Heart left ventricle (tissue), 16 donors: ENCODE results near the gene RPAP3. TPM values are rescaled to one million over a fixed set of nuclear protein-coding genes. Genes with fewer than 3 reads are reported as not detected.

Source experiments
- ATAC-seq, 4 donors: fragments of 200-7000 bp; cut with Tn5 transposase; one replicate each; pipeline ENCODE4 v1.9.1; 2020 to 2022; ENCODE audit warnings: moderate library complexity in 4 of 4, mild to moderate bottlenecking in 3 of 4, moderate number of reproducible peaks in 1 of 4
- DNase-seq, 5 donors: peaks; one replicate each; pipeline ENCODE4 v3.0.0-alpha.2; 2020
- H3K27ac ChIP-seq, 12 donors: fragments of 200-600 bp; sonication (generic) in 4 of 12; one replicate each; pipeline versions ENCODE4 v1.5.0 to v1.8.0; 2016 to 2022; ENCODE audit warnings: mild to moderate bottlenecking in 2 of 12
- H3K27me3 ChIP-seq, 9 donors: fragments of 200-600 bp; sonication (generic) in 2 of 9; one replicate each; pipeline versions ENCODE4 v1.5.1 to v1.8.0; 2016 to 2022; ENCODE audit warnings: mild to moderate bottlenecking in 3 of 9
- H3K36me3 ChIP-seq, 9 donors: fragments of 200-600 bp; sonication (generic) in 2 of 9; one replicate each; pipeline versions ENCODE4 v1.5.0 to v1.8.0; 2018 to 2022; ENCODE audit warnings: mild to moderate bottlenecking in 2 of 9
- H3K4me1 ChIP-seq, 12 donors: fragments of 200-600 bp; sonication (generic) in 4 of 12; one replicate each; pipeline versions ENCODE4 v1.5.0 to v1.8.0; 2016 to 2022; ENCODE audit warnings: mild to moderate bottlenecking in 3 of 12
- H3K4me3 ChIP-seq, 12 donors: fragments of 200-600 bp; sonication (generic) in 4 of 12; one replicate each; pipeline versions ENCODE4 v1.5.0 to v1.8.0; 2017 to 2022; ENCODE audit warnings: mild to moderate bottlenecking in 9 of 12, moderate library complexity in 4 of 12
- H3K9me3 ChIP-seq, 12 donors: fragments of 200-600 bp; sonication (generic) in 4 of 12; one replicate each; pipeline versions ENCODE4 v1.5.0 to v1.8.0; 2016 to 2022; ENCODE audit warnings: mild to moderate bottlenecking in 1 of 12
- POLR2A ChIP-seq, 2 donors: fragments of 450-650 bp; IDR thresholded peaks; one replicate each; pipeline ENCODE4 v1.6.1; 2017; ENCODE audit warnings: antibody characterized with exemption in 2 of 2, mild to moderate bottlenecking in 2 of 2, moderate library complexity in 2 of 2
- WGBS, 4 donors: extraction: QIAGEN DNeasy Blood & Tissue Kit in 2 of 4; methylation state at CpG; one replicate each; pipeline versions ENCODE4 v1.1.5 to v1.1.7; 2013 to 2018; 5-methylcytosine and 5-hydroxymethylcytosine counted together
- intact Hi-C, 10 donors: fragments of 100-400 bp; cut with DNase I; formaldehyde crosslinking; loops; one replicate each; pipeline versions ENCODE4 v1.11.1 to v1.14.2; 2022
- polyA plus RNA-seq, 2 donors: library from polyadenylated mRNA; stranded (reverse); fragments of 200-250 nt; gene quantifications; one replicate each; pipeline ENCODE4 v1.2.3, GENCODE V29; 2013
- total RNA-seq, 9 donors: library from RNA; depleted of rRNA in 2 of 9; stranded (reverse); fragments of >200 nt in 2 of 9; fragmentation: NEBNext Ultra II Directional in 3 of 9; extraction: Animal tissue kit (Norgen Biotek cat#: 25700) in 3 of 9; gene quantifications; one replicate each; pipeline versions ENCODE4 v1.1.0 to v1.2.4, GENCODE V29; 2016 to 2023
- TF ChIP-seq, protein P1 (sequence below), 12 donors: fragments of 200-600 bp; sonication (generic) in 4 of 12; IDR thresholded peaks; one replicate each; pipeline versions ENCODE4 v1.5.0 to v1.8.0; 2018 to 2022; ENCODE audit warnings: antibody characterized with exemption in 12 of 12, mild to moderate bottlenecking in 5 of 12
- donor health status: ischemic (EF 13 %, LVEDD 7.1; RV severe dilation, severe dysfunction).
- donor health status: healthy with polysubstance abuse.
- donor health status: DM: no; HTN: yes; CAD: no.
- donor health status: DM: no; HTN: no; CAD: no.
- donor health status: ischemic (EF 25% LVEDD 6.9; RV normal size, moderate dysfunction).
- donor health status: ischemic (EF 25% LVEDD 5.7; RV mildly dilated, moderate dysfunction).
- donor health status: healthy.
- donor health status: DM: yes; HTN: yes; CAD: no.
- donor health status: ischemic (EF 35%, LVEDD 5.7; RV mildly dilated, moderate dysfunction).
- donor health status: nonischemic (EF 11% LVEDD 7.7; RV severe dilation, severe dysfunction).
- donor health status: DM: yes; HTN: yes; CAD: no.
- donor health status: PGD.
- donor health status: ischemic (EF 29% LVEDD 5.4; RV normal size, mild dysfunction).
- donor health status: nonischemic (EF 23%, LVEDD 6.1; RV moderate dilation, normal function).

Gene RPAP3
- total and polyA plus RNA-seq, 11 donors = 7.2 to 25.2 (median 21.7) TPM

DNA sequence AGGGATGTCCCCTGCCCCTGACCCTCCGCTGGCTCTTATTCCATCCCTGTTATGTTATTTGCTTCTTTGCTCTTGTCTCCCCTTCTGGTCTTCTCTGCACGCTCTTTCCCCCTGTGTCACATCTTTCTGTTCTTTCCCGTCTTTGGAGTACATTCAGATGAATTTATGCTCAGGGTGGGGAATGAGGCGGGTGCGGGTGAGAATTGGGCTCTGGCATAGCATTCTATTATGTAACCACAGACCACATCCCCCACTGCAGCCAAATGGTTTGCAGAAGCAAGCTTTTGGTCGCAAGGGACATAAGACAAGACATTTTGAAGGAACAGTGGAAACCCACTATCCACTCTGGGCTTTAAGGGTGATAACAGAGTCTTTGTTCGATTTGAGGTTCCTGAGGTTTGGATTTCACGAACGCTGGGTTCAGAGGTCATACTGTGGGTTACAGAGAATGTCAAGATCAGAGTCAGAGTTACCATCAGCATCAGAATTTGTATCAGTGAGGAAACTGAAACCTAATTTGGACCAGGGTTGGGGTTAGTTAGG lies 15.7 kb upstream of the RPAP3 start:
- no peak for TF ChIP-seq POLR2A (IDR thresholded peaks at IDR 0.05)
- TF ChIP-seq, protein P1, sequence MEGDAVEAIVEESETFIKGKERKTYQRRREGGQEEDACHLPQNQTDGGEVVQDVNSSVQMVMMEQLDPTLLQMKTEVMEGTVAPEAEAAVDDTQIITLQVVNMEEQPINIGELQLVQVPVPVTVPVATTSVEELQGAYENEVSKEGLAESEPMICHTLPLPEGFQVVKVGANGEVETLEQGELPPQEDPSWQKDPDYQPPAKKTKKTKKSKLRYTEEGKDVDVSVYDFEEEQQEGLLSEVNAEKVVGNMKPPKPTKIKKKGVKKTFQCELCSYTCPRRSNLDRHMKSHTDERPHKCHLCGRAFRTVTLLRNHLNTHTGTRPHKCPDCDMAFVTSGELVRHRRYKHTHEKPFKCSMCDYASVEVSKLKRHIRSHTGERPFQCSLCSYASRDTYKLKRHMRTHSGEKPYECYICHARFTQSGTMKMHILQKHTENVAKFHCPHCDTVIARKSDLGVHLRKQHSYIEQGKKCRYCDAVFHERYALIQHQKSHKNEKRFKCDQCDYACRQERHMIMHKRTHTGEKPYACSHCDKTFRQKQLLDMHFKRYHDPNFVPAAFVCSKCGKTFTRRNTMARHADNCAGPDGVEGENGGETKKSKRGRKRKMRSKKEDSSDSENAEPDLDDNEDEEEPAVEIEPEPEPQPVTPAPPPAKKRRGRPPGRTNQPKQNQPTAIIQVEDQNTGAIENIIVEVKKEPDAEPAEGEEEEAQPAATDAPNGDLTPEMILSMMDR (IDR thresholded peaks at IDR 0.05) = no peak
- no peak for DNase-seq
- H3K9me3 ChIP-seq = no peaks in the 10 kb centered on the region
- H3K27ac ChIP-seq = no peak overlapping the region
- H3K4me3 ChIP-seq = no peak overlapping the region
- 88 to 94% (median 91%) methylated on average over 9 of the region's 9 CpGs for WGBS, 4 donors
- H3K27me3 ChIP-seq = no peaks in the 10 kb centered on the region
- intact Hi-C loops = no loop called here
- H3K4me1 ChIP-seq = peaks cover 0 to 38% (median 24%) of the 10 kb centered on the region in 12 donors
- no peak for ATAC-seq
- H3K36me3 ChIP-seq = peaks cover 0 to 6% (median 0%) of the 10 kb centered on the region in 9 donors

DNA sequence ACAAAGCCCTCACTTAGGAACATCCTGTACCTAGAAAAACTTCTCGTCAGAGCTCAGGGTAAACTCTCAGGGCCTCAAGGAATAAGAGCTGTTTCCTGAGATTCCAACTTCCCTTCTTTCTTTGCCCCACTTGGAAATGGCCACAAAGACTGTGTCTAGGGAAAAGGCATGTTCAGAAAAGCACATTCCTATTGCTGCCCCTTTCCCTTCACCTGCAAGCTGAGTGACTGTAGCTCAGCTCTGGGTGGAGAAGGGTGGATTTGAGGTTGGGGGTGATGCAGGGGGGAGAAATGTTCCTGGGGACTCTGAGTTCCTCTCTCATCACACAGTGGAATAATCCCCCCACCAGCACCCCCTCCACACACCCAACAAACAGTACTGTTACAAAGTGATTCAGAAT lies 12.7 kb upstream of the RPAP3 start:
- WGBS, 4 donors = 46 to 67% (median 60%) methylated on average over 1 of the region's 1 CpG
- Histone ChIP-seq H3K27ac (peak overlapping the region; percentile 80 to 96 (median 94)), H3K36me3 (peaks cover 0 to 6% (median 0%) of the 10 kb centered on the region in 9 donors), H3K9me3 (no peaks in the 10 kb centered on the region), H3K27me3 (no peaks in the 10 kb centered on the region), H3K4me3 (no peak overlapping the region), H3K4me1 (peaks cover 7 to 56% (median 45%) of the 10 kb centered on the region in 12 donors)
- intact Hi-C loops = loop anchor here in 7 of 10 donors (2.0 to 10.0 kb wide), 7 partner anchors 16 to 246 kb away; partner anchors contain the start of genes TMEM106C (in 2 of the 7) and RAPGEF3 (in 1 of the 7)
- DNase-seq (peak in 1 of 5 donors; percentile 2), ATAC-seq (no peak)
- TF ChIP-seq POLR2A (IDR thresholded peaks at IDR 0.05) = no peak
- TF ChIP-seq, protein P1 (IDR thresholded peaks at IDR 0.05) = no peak

DNA sequence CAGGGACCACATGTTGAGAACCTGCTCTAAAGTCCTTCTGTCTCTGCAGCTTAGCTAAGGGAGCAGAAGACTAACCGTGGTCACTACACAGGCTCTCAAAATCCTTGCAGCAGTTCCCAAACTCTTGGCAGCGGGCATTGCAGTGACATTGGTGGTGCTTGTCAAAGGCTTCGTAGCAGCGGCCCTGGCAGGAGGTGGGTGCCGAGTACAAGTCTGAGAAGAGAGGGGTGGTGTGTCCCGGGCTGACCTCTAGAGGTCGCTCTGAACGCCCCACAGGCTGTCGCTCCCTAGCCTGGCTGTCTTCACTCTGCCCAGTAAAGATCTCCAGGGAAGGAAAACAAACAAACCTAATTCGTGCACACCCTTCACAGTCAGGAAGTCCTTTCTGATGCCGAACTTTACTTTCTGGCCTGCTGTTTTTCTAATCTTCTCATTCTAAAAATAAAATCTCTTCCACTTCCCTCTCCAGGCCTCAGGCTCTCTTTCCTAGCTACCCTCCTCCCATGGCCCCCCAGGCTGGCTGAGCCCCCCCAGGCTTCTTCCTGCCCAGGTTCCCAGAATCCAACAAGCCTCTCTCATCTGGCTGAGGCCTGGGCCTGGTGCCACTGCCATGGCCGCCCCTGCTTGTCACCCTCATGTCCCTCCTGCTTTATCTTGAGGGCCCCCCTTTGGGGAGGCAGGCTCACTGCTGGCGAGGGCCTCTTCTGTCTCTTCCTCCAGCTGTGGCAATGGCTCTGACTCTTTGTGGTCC lies 11.8 kb upstream of the RPAP3 start:
- H3K36me3 ChIP-seq = peaks cover 0 to 6% (median 0%) of the 10 kb centered on the region in 9 donors
- no peaks in the 10 kb centered on the region for H3K27me3 ChIP-seq
- intact Hi-C loops = loop anchor here (1.0 to 10.0 kb wide), 15 partner anchors 17 to 247 kb away; partner anchors contain the start of genes RAPGEF3 (in 3 of the 10) and TMEM106C (in 2 of the 10)
- TF ChIP-seq, protein P1 (IDR thresholded peaks at IDR 0.05) = peak; percentile 85 to 97 (median 90)
- TF ChIP-seq POLR2A (IDR thresholded peaks at IDR 0.05) = no peak
- WGBS, 4 donors = 2 to 3% (median 3%) methylated on average over 13 of the region's 13 CpGs
- H3K9me3 ChIP-seq = no peaks in the 10 kb centered on the region
- peak; percentile 91 to 96 (median 94) for ATAC-seq
- DNase-seq = peak; percentile 89 to 92 (median 91)
- H3K4me1 ChIP-seq = peaks cover 7 to 56% (median 44%) of the 10 kb centered on the region in 12 donors
- peak overlapping the region in 2 of 12 donors; percentile 1 to 12 for H3K4me3 ChIP-seq
- H3K27ac ChIP-seq = peak overlapping the region; percentile 80 to 96 (median 94)

DNA sequence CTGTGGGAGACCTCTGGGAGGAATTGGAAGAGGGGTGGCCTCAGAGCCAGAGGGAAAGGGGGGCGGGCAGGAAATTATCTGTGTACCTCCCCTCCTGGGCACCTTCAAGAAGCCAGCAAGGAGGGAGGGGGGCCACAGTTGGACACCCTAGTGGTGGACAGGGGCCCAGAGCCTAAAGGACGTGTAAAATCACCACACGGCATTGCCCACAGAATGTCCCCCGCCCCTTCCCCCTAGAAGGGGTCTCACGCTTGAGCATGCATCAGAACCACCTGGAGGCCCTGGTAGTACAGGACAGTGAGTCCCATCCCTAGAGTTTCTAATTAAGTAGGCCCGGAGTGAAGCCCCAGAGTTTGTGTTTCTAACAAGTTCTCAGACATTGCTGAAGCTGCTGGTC lies 11.2 kb upstream of the RPAP3 start:
- Histone ChIP-seq H3K27ac (peak overlapping the region; percentile 80 to 96 (median 94)), H3K9me3 (no peaks in the 10 kb centered on the region), H3K4me1 (peaks cover 7 to 54% (median 44%) of the 10 kb centered on the region in 12 donors), H3K27me3 (no peaks in the 10 kb centered on the region), H3K4me3 (peak overlapping the region in 1 of 12 donors; percentile 12), H3K36me3 (peaks cover 0 to 6% (median 0%) of the 10 kb centered on the region in 9 donors)
- peak in 1 of 5 donors; percentile 13 for DNase-seq
- intact Hi-C loops = loop anchor here (1.0 to 10.0 kb wide), 13 partner anchors 20 to 248 kb away; partner anchors contain the start of genes RAPGEF3 (in 3 of the 10) and TMEM106C (in 2 of the 10)
- ATAC-seq = no peak
- TF ChIP-seq, protein P1 (IDR thresholded peaks at IDR 0.05) = no peak
- TF ChIP-seq POLR2A (IDR thresholded peaks at IDR 0.05) = no peak
- WGBS, 4 donors = 67 to 77% (median 73%) methylated on average over 6 of the region's 6 CpGs
